HCT116 (cell line): Measurements from ENCODE around the gene TPM2. TPM values are rescaled to one million over a fixed set of nuclear protein-coding genes. Genes with fewer than 3 reads are reported as not detected.

Experiments
- EGR1 ChIP-seq: IDR thresholded peaks from 2 replicates; pipeline ENCODE4 v1.6.1; 2012; ENCODE audit warnings: low read depth
- ELF1 ChIP-seq: IDR thresholded peaks from 2 replicates; pipeline ENCODE4 v1.6.1; 2012; ENCODE audit warnings: low read depth, borderline replicate concordance
- POLR2A ChIP-seq: IDR thresholded peaks from 2 replicates; pipeline ENCODE4 v1.7.0; 2011; ENCODE audit warnings: borderline replicate concordance; ENCODE audit not compliant: insufficient read depth, insufficient read length; ENCODE audit errors: extremely low read depth
- POLR2AphosphoS5 ChIP-seq: IDR thresholded peaks from 2 replicates; pipeline ENCODE4 v1.6.1; 2011; ENCODE audit warnings: mild to moderate bottlenecking, low read depth, low read length, moderate library complexity
- SP1 ChIP-seq: IDR thresholded peaks from 2 replicates; pipeline ENCODE4 v1.6.1; 2012; ENCODE audit warnings: low read depth
- SRF ChIP-seq: IDR thresholded peaks from 2 replicates; pipeline ENCODE4 v1.6.1; 2012; ENCODE audit warnings: low read depth
- YY1 ChIP-seq: IDR thresholded peaks from 2 replicates; pipeline ENCODE4 v1.6.1; 2011; ENCODE audit warnings: low read length, low read depth, moderate library complexity, mild to moderate bottlenecking; ENCODE audit not compliant: insufficient replicate concordance; ENCODE audit errors: extremely low read depth
- ZNF274 ChIP-seq: fragments of 200-500 bp; sonication (Bioruptor generic); IDR thresholded peaks from 2 replicates; pipeline ENCODE4 v1.6.1; 2014; ENCODE audit warnings: mild to moderate bottlenecking, low read depth, low read length, inconsistent platforms
- total RNA-seq: library from RNA; stranded (reverse); gene quantifications from one replicate; pipeline ENCODE4 v1.2.1, GENCODE V29; 2021; ENCODE audit not compliant: unreplicated experiment
- TF ChIP-seq, protein P1 (sequence below): IDR thresholded peaks from 2 replicates; pipeline ENCODE4 v1.6.1; 2012
- TF ChIP-seq, protein P2 (sequence below): IDR thresholded peaks from 2 replicates; pipeline ENCODE4 v1.6.1; 2012
- TF ChIP-seq, protein P3 (sequence below): IDR thresholded peaks from 2 replicates; pipeline ENCODE4 v1.6.1; 2012; ENCODE audit warnings: low read depth

TPM2 gene
- total RNA-seq, 1 experiment from 2014 or later = 278 TPM

DNA sequence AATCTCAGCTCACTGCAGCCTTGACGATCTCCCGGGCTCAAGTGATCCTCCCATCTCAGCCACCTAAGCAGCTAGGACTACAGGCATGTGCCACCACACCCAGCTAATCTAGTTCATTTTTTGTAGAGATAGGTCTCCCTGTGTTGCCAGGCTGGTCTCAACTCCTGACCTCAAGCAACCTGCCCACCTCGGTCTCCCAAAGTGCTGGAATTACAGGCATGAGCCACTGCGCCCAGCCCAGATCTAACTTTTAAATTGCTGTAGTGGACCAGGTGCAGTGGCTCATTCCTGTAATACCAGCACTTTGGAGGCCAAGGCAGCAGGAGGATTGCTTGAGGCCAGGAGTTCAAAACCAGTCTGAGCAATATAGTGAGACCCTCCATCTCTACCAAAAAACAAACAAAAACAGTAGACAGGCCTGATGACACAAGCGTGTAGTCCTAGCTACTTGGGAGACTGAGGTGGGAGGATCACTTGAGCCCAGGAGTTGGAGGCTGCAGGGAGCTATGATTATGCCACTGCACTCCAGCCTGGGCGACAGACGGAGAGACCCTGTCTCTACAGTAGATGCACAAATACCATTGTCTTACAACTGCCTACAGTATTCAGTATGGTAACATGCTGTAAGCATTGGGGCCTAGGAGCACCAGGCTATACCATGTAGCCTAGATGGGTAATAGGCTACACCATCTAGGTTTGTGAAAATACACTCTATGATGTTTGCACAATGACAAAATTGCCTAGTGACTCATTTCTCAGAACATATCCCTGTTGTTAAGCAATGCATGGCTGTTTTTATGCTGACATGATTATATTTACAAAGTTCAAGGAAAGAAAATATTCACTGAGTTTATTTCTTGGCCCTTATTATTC lies 37.5 kb downstream of the TPM2 start (continued):
- TF ChIP-seq, protein P1, sequence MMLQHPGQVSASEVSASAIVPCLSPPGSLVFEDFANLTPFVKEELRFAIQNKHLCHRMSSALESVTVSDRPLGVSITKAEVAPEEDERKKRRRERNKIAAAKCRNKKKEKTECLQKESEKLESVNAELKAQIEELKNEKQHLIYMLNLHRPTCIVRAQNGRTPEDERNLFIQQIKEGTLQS = no peak
- TF ChIP-seq SRF = no peak
- TF ChIP-seq POLR2AphosphoS5 = no peak
- TF ChIP-seq EGR1 = no peak
- TF ChIP-seq ZNF274 = no peak
- TF ChIP-seq YY1 = no peak
- no peak for TF ChIP-seq POLR2A
- no peak for TF ChIP-seq SP1
- TF ChIP-seq, protein P2, sequence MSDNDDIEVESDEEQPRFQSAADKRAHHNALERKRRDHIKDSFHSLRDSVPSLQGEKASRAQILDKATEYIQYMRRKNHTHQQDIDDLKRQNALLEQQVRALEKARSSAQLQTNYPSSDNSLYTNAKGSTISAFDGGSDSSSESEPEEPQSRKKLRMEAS = no peak
- TF ChIP-seq, protein P3, sequence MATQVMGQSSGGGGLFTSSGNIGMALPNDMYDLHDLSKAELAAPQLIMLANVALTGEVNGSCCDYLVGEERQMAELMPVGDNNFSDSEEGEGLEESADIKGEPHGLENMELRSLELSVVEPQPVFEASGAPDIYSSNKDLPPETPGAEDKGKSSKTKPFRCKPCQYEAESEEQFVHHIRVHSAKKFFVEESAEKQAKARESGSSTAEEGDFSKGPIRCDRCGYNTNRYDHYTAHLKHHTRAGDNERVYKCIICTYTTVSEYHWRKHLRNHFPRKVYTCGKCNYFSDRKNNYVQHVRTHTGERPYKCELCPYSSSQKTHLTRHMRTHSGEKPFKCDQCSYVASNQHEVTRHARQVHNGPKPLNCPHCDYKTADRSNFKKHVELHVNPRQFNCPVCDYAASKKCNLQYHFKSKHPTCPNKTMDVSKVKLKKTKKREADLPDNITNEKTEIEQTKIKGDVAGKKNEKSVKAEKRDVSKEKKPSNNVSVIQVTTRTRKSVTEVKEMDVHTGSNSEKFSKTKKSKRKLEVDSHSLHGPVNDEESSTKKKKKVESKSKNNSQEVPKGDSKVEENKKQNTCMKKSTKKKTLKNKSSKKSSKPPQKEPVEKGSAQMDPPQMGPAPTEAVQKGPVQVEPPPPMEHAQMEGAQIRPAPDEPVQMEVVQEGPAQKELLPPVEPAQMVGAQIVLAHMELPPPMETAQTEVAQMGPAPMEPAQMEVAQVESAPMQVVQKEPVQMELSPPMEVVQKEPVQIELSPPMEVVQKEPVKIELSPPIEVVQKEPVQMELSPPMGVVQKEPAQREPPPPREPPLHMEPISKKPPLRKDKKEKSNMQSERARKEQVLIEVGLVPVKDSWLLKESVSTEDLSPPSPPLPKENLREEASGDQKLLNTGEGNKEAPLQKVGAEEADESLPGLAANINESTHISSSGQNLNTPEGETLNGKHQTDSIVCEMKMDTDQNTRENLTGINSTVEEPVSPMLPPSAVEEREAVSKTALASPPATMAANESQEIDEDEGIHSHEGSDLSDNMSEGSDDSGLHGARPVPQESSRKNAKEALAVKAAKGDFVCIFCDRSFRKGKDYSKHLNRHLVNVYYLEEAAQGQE = no peak
- TF ChIP-seq ELF1 = no peak
